ENCODE measurements around the gene RPTOR.
"Not testable (repeated sequence)": the region's sequence is repeated elsewhere in the genome, so short reads cannot be mapped to it uniquely, and the experiment has no call there.

The RPTOR gene

DNA sequence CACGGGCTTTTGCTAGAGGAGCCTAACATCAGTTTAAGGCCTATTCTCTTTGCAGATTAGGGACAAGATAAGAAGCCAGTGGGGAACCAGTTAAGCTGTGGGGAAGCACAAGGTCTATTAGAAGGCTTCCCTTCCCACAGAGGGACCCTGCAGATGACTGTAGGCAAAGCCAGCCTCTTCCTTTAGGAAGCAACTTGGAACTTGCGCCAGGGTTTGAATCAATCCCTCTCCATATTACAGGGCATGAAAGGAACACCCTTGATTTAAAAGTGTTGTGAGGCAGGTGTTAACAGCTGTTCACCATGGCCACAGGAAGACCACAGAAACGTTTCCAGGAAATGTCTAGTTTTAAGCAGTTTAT, 77.3 kb downstream of the RPTOR start:
- Histone ChIP-seq H3K9me3 (ENCODE audit: low read length) (no peaks in the 10 kb centered on the region), H3K27me3 (ENCODE audit: insufficient read depth, low read length) (no peaks in the 10 kb centered on the region), H3K4me2 (ENCODE audit: low read length) (peak overlapping the region; percentile 41; the same call in 1 of the 2 replicates), H3K9ac (ENCODE audit: low read length) (no peak overlapping the region; the same call in 1 of the 2 replicates), H3K4me1 (ENCODE audit: insufficient read depth, low read length, severe bottlenecking) (peaks cover 38% of the 10 kb centered on the region), H3K36me3 (ENCODE audit: insufficient read depth, low read length) (peaks cover 13% of the 10 kb centered on the region), H4K20me1 (ENCODE audit: insufficient read depth, low read length) (no peaks in the 10 kb centered on the region), H2AFZ (ENCODE audit: low read length) (no peak overlapping the region), H3K79me2 (ENCODE audit: insufficient read depth, low read length) (peaks cover 19% of the 10 kb centered on the region; the same call in 1 of the 2 replicates), H3K4me3 (ENCODE audit: low read depth, low read length, poor library complexity, severe bottlenecking) (no peak overlapping the region), H3K9me2 (ENCODE audit: low read depth, low read length) (no peaks in the 10 kb centered on the region), H3K27ac (ENCODE audit: low read depth, low read length, poor library complexity, severe bottlenecking) (peak overlapping the region; percentile 16), H3F3A (ENCODE audit: insufficient read depth, low read length) (no peaks in the 10 kb centered on the region)
- TF ChIP-seq, protein P1, sequence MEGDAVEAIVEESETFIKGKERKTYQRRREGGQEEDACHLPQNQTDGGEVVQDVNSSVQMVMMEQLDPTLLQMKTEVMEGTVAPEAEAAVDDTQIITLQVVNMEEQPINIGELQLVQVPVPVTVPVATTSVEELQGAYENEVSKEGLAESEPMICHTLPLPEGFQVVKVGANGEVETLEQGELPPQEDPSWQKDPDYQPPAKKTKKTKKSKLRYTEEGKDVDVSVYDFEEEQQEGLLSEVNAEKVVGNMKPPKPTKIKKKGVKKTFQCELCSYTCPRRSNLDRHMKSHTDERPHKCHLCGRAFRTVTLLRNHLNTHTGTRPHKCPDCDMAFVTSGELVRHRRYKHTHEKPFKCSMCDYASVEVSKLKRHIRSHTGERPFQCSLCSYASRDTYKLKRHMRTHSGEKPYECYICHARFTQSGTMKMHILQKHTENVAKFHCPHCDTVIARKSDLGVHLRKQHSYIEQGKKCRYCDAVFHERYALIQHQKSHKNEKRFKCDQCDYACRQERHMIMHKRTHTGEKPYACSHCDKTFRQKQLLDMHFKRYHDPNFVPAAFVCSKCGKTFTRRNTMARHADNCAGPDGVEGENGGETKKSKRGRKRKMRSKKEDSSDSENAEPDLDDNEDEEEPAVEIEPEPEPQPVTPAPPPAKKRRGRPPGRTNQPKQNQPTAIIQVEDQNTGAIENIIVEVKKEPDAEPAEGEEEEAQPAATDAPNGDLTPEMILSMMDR (IDR thresholded peaks at IDR 0.05; ENCODE audit: low read length): no peak
- no peak for TF ChIP-seq EZH2 (IDR thresholded peaks at IDR 0.05; ENCODE audit: borderline replicate concordance, low read length)

DNA sequence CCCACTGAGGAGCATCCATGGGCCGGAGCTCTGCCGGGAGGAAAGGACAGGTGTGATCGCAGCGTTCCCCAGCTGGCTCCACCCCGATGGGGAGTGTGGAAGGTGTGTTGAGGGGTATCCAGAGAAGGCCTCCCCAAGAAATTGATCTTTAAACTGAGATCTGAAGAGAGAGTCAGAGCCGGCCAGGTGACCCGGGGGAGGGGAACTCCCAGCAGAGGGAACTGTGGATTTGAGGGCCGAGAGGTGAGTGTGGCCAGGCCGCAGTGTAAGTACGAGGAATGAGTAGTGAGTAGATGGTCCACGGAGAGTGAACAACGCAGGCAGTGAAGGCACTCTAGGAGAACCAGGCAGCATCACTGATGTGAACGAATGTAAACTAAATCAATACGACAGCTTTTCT, 80.2 kb downstream of the RPTOR start:
- H3K79me2 ChIP-seq (ENCODE audit: insufficient read depth, low read length): peaks cover 12% of the 10 kb centered on the region; the same call in 1 of the 2 replicates
- TF ChIP-seq, protein P1 (IDR thresholded peaks at IDR 0.05; ENCODE audit: low read length): no peak
- TF ChIP-seq EZH2 (IDR thresholded peaks at IDR 0.05; ENCODE audit: borderline replicate concordance, low read length): no peak
- H3K9me2 ChIP-seq (ENCODE audit: low read depth, low read length): no peaks in the 10 kb centered on the region
- no peak overlapping the region for H3K9ac ChIP-seq (ENCODE audit: low read length)
- peaks cover 20% of the 10 kb centered on the region for H3K4me1 ChIP-seq (ENCODE audit: insufficient read depth, low read length, severe bottlenecking)
- no peaks in the 10 kb centered on the region for H3F3A ChIP-seq (ENCODE audit: insufficient read depth, low read length)
- H2AFZ ChIP-seq (ENCODE audit: low read length): no peak overlapping the region
- H4K20me1 ChIP-seq (ENCODE audit: insufficient read depth, low read length): no peaks in the 10 kb centered on the region
- no peaks in the 10 kb centered on the region for H3K9me3 ChIP-seq (ENCODE audit: low read length)
- no peaks in the 10 kb centered on the region for H3K27me3 ChIP-seq (ENCODE audit: insufficient read depth, low read length)
- no peak overlapping the region for H3K27ac ChIP-seq (ENCODE audit: low read depth, low read length, poor library complexity, severe bottlenecking)
- no peak overlapping the region for H3K4me2 ChIP-seq (ENCODE audit: low read length)
- peaks cover 20% of the 10 kb centered on the region for H3K36me3 ChIP-seq (ENCODE audit: insufficient read depth, low read length)
- no peak overlapping the region for H3K4me3 ChIP-seq (ENCODE audit: low read depth, low read length, poor library complexity, severe bottlenecking)

DNA sequence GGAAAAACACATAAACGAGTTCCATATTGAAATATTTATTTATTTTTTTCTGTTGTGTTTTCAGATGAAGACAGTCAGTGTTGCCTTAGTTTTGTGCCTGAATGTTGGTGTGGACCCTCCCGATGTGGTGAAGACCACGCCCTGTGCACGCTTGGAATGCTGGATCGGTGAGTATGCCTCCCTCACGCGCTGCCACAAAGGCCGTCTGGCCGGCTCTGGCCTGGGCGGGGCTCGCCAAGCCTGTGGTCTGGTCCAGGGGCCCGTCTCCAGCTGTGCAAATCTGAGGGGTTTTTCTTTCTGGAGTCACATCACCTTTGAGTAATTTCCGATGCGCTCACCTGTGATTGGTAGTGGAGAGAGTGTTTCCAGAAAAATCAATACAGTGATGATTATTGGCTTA, 81.0 kb downstream of the RPTOR start:
- no peaks in the 10 kb centered on the region for H4K20me1 ChIP-seq (ENCODE audit: insufficient read depth, low read length)
- H3K4me1 ChIP-seq (ENCODE audit: insufficient read depth, low read length, severe bottlenecking): peaks cover 18% of the 10 kb centered on the region
- H3K36me3 ChIP-seq (ENCODE audit: insufficient read depth, low read length): peaks cover 18% of the 10 kb centered on the region
- no peaks in the 10 kb centered on the region for H3F3A ChIP-seq (ENCODE audit: insufficient read depth, low read length)
- H2AFZ ChIP-seq (ENCODE audit: low read length): no peak overlapping the region
- H3K9me2 ChIP-seq (ENCODE audit: low read depth, low read length): no peaks in the 10 kb centered on the region
- no peak overlapping the region for H3K27ac ChIP-seq (ENCODE audit: low read depth, low read length, poor library complexity, severe bottlenecking)
- no peaks in the 10 kb centered on the region for H3K9me3 ChIP-seq (ENCODE audit: low read length)
- no peaks in the 10 kb centered on the region for H3K27me3 ChIP-seq (ENCODE audit: insufficient read depth, low read length)
- H3K79me2 ChIP-seq (ENCODE audit: insufficient read depth, low read length): peaks cover 12% of the 10 kb centered on the region; the same call in 1 of the 2 replicates
- H3K4me3 ChIP-seq (ENCODE audit: low read depth, low read length, poor library complexity, severe bottlenecking): no peak overlapping the region
- no peak for TF ChIP-seq EZH2 (IDR thresholded peaks at IDR 0.05; ENCODE audit: borderline replicate concordance, low read length)
- TF ChIP-seq, protein P1 (IDR thresholded peaks at IDR 0.05; ENCODE audit: low read length): no peak
- no peak overlapping the region for H3K9ac ChIP-seq (ENCODE audit: low read length)
- no peak overlapping the region for H3K4me2 ChIP-seq (ENCODE audit: low read length)

DNA sequence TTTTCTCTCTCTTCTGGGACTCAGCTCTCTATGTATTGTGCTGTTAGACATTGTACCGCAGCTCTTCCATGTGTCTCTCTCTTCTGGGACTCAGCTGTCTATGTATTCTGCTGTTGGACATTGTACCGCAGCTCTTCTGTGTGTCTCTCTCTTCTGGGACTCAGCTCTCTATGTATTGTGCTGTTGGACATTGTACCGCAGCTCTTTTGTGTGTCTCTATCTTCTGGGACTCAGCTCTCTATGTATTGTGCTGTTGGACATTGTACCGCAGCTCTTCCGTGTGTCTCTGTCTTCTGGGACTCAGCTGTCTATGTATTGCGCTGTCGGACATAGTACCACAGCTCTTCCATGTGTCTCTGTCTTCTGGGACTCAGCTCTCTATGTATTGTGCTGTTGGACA, 84.2 kb downstream of the RPTOR start:
- H3K36me3 ChIP-seq (ENCODE audit: insufficient read depth, low read length): peaks cover 18% of the 10 kb centered on the region
- not testable (repeated sequence) for H3K79me2 ChIP-seq (ENCODE audit: insufficient read depth, low read length); H2AFZ ChIP-seq (ENCODE audit: low read length); H3K9me3 ChIP-seq (ENCODE audit: low read length); H3K27me3 ChIP-seq (ENCODE audit: insufficient read depth, low read length); H3K4me1 ChIP-seq (ENCODE audit: insufficient read depth, low read length, severe bottlenecking); H3K4me3 ChIP-seq (ENCODE audit: low read depth, low read length, poor library complexity, severe bottlenecking); H4K20me1 ChIP-seq (ENCODE audit: insufficient read depth, low read length); H3K9me2 ChIP-seq (ENCODE audit: low read depth, low read length); H3K27ac ChIP-seq (ENCODE audit: low read depth, low read length, poor library complexity, severe bottlenecking); H3F3A ChIP-seq (ENCODE audit: insufficient read depth, low read length); H3K9ac ChIP-seq (ENCODE audit: low read length); H3K4me2 ChIP-seq (ENCODE audit: low read length)

Data from OCI-LY1 (cell line).